Lower lobe of right lung (tissue), 2 donors: ENCODE results near the gene FCSK. TPM values are rescaled to one million over a fixed set of nuclear protein-coding genes. Genes with fewer than 3 reads are reported as not detected.
A peak's percentile ranks its signal among the peaks of the same experiment; 100 is the strongest.

Experiments
- ATAC-seq, 2 donors: fragments of 200-7000 bp; cut with Tn5 transposase; one replicate each; pipeline ENCODE4 v1.9.1; 2020 to 2022; ENCODE audit warnings: mild to moderate bottlenecking in 2 of 2, moderate library complexity in 2 of 2
- DNase-seq: peaks from one replicate; pipeline ENCODE4 v3.0.0-alpha.2; 2020
- H3K27ac ChIP-seq: fragments of 200-600 bp; one replicate; pipeline ENCODE4 v1.8.0; 2022
- H3K27me3 ChIP-seq: fragments of 200-600 bp; one replicate; pipeline ENCODE4 v1.8.0; 2022; ENCODE audit warnings: low read depth
- H3K36me3 ChIP-seq: fragments of 200-600 bp; one replicate; pipeline ENCODE4 v1.8.0; 2022; ENCODE audit warnings: mild to moderate bottlenecking
- H3K4me1 ChIP-seq: fragments of 200-600 bp; one replicate; pipeline ENCODE4 v1.8.0; 2022
- H3K4me3 ChIP-seq: fragments of 200-600 bp; one replicate; pipeline ENCODE4 v1.8.0; 2022; ENCODE audit warnings: mild to moderate bottlenecking
- H3K9me3 ChIP-seq: fragments of 200-600 bp; one replicate; pipeline ENCODE4 v1.8.0; 2022
- CTCF ChIP-seq: fragments of 200-600 bp; IDR thresholded peaks from one replicate; pipeline ENCODE4 v1.8.0; 2022; ENCODE audit warnings: antibody characterized with exemption, mild to moderate bottlenecking
- intact Hi-C: fragments of 100-400 bp; cut with DNase I; formaldehyde crosslinking; loops from one replicate; pipeline ENCODE4 v1.11.0; 2022
- total RNA-seq: library from RNA; stranded (reverse); fragmentation: NEBNext Ultra II Directional; extraction: Animal tissue kit (Norgen Biotek cat#: 25700); gene quantifications from one replicate; pipeline ENCODE4 v1.2.1, GENCODE V29; 2021
- donor health status: DM: no; HTN: yes; CAD: no; lungs with severe emphysema.

FCSK gene
- total RNA-seq, 1 donor from 2014 or later, result 23.8 TPM

DNA sequence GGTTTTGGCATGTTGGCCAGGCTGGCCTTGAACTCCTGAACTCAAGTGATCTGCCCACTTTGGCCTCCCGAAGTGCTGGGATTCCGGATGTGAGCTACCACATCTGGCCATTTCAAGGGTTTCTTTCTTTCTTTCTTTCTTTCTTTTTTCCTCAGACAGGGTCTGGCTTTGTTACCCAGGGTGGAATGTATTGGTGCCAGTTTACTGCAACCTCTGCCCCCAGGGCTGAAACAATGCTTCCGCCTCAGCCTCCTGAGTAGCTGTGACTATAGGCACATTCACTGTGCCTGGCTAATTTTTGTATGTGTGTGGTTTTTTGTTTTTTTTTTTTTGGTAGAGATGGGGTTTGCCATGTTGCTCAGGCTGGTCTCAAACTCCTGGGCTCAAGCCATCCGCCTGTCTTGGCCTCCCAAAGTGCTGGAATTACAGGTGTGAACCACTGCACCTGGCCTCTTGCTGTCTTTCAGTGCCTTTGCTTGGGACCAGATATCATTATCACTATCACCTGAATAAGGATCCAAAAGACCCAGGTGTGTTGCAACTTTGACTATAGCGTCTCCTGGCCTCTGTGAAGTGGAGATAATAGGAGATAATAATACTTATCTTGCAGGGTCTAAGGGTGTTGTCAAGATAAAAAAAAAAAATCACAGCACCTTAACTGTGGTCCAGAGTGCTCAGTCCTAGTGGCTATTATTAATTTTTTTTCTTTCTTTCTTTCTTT is 3.2 kb downstream of the FCSK start:
- peaks cover 24% of the 10 kb centered on the region for H3K4me1 ChIP-seq
- H3K27me3 ChIP-seq, result no peaks in the 10 kb centered on the region
- H3K4me3 ChIP-seq, result no peak overlapping the region
- DNase-seq (no peak), ATAC-seq (no peak)
- no peak for TF ChIP-seq CTCF
- H3K9me3 ChIP-seq, result no peaks in the 10 kb centered on the region
- H3K27ac ChIP-seq, result no peak overlapping the region
- intact Hi-C loops, result no loop called here
- no peaks in the 10 kb centered on the region for H3K36me3 ChIP-seq

DNA sequence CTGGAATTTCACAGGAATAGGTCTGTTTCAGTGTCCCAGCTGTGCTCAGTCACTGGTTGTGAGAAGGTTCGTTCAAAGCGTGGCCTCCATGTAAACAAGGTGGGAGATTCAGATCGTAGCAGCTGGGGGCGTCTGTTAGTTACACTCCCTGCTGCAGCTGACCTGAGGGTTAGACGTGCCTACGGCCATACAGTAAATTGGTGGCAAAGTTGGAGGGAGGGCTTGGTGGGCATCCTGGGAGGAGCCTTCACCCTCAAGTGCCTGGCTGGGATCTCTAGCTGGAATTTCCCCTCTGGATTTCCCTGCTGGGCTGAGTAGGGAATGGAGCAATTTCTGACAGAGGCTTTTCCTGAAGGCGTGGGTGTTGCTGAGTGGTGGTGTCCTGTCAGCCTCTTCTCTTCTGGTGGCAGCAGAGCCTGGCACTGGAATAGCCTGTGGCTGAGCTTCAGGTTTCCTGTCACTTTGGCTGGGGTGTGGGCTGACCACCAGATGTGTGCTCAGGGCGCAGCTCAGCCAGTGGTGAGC is 6.4 kb downstream of the FCSK start:
- no peak for TF ChIP-seq CTCF
- DNase-seq (no peak), ATAC-seq (peak; percentile 44 to 45)
- Histone ChIP-seq H3K4me1 (peaks cover 15% of the 10 kb centered on the region), H3K27me3 (no peaks in the 10 kb centered on the region), H3K36me3 (peaks cover 27% of the 10 kb centered on the region), H3K4me3 (no peak overlapping the region), H3K9me3 (no peaks in the 10 kb centered on the region), H3K27ac (no peak overlapping the region)
- intact Hi-C loops, result no loop called here

DNA sequence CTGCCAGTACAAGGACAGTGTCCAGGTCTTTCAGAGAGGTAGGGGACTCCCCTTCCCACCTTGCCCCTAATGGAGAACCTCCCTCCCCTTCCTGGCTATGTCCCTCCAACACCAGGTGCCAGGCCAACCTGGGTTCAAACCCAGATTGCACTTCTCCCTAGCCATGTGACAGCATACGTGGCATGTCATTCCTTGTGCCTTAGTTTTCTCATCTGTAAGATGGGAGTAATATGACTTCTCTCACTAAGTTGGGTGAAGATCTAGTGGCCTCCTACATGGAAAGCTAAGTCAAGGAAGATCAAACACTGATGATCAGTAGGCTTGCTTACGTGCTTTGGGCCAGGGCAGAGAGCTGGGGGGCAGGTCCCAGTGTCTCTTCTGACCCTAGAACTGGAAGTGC is 8.8 kb downstream of the FCSK start:
- intact Hi-C loops, result no loop called here
- no peak for TF ChIP-seq CTCF
- peaks cover 12% of the 10 kb centered on the region for H3K4me1 ChIP-seq
- H3K27me3 ChIP-seq, result no peaks in the 10 kb centered on the region
- no peak for ATAC-seq
- H3K36me3 ChIP-seq, result peaks cover 47% of the 10 kb centered on the region
- H3K27ac ChIP-seq, result no peak overlapping the region
- DNase-seq, result no peak
- H3K4me3 ChIP-seq, result no peak overlapping the region
- no peaks in the 10 kb centered on the region for H3K9me3 ChIP-seq

DNA sequence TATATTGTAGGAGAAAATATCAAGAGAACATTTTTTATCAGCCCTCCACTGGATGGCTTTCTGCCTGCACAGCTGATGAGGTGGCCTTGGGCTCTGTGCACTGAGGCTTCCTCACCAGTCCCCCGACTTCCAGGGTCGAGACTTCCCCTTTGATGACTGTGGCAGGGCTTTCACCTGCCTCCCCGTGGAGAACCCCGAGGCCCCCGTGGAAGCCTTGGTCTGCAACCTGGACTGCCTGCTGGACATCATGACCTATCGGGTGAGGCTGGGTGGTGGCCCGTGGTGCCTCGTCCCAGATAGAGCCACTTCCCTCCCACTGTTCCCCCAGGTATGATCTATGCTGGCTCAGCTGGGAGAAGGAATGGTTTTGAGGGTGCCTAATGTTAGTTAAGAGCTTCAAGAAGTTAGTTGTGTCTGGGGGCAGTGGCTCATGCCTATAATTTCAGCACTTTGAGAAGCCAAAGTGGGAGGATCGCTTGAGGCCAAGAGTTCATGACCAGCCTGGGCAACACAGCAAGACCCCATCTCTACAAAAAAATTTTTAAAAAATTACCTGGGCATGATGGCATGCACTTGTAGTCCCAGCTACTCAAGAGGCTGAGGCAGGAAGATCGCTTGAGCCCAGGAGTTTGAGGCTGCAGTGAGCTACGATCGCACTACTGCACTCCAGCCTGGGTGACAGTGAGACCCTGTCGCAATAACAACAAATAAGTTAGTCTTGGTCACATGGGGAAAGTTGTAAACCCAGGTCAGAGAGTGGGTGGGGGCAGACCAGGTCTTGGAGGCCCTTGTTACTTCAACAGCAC is 11.8 kb downstream of the FCSK start:
- Histone ChIP-seq H3K4me1 (peaks cover 5% of the 10 kb centered on the region), H3K27me3 (no peaks in the 10 kb centered on the region), H3K9me3 (no peaks in the 10 kb centered on the region), H3K4me3 (no peak overlapping the region), H3K27ac (no peak overlapping the region), H3K36me3 (peaks cover 49% of the 10 kb centered on the region)
- intact Hi-C loops, result no loop called here
- TF ChIP-seq CTCF, result no peak
- DNase-seq (no peak), ATAC-seq (no peak)

GRCh38 chr16:70466805-70467076 is 12.3 kb downstream of the FCSK start:
- Histone ChIP-seq H3K36me3 (peaks cover 51% of the 10 kb centered on the region), H3K27me3 (no peaks in the 10 kb centered on the region), H3K27ac (no peak overlapping the region), H3K9me3 (no peaks in the 10 kb centered on the region), H3K4me1 (no peaks in the 10 kb centered on the region), H3K4me3 (no peak overlapping the region)
- DNase-seq, result no peak
- intact Hi-C loops, result no loop called here
- TF ChIP-seq CTCF, result no peak
- no peak for ATAC-seq
